Pancreas (tissue), 10 donors: ENCODE measurements around the gene TRPM3. TPM values are rescaled to one million over a fixed set of nuclear protein-coding genes. Genes with fewer than 3 reads are reported as not detected.

Experiments used
- ATAC-seq, 4 donors: fragments of 200-7000 bp; cut with Tn5 transposase; one replicate each; pipeline versions ENCODE4 v1.8.0 to v1.9.1; 2020; ENCODE audit warnings: mild to moderate bottlenecking in 4 of 4, moderate library complexity in 4 of 4
- DNase-seq, 6 donors: peaks; one replicate each; pipeline ENCODE4 v3.0.0-alpha.2; 2020
- FAIRE-seq: peaks from 2 replicates; lab custom pipeline; 2012; peaks lifted over from hg19 to GRCh38; lab: Jason Lieb, UNC
- H3K27ac ChIP-seq, 4 donors: fragments of 200-600 bp; sonication (generic); 1 replicate in 3 of 4; 2 replicates in 1 of 4; pipeline versions ENCODE4 v1.5.0 to v1.8.0; 2020
- H3K27me3 ChIP-seq, 4 donors: fragments of 200-600 bp; one replicate each; pipeline ENCODE4 v1.8.0; 2021
- H3K36me3 ChIP-seq, 3 donors: fragments of 200-600 bp; sonication (generic) in 1 of 3; one replicate each; pipeline versions ENCODE4 v1.5.0 to v1.8.0; 2020 to 2021
- H3K4me1 ChIP-seq, 3 donors: fragments of 200-600 bp; one replicate each; pipeline ENCODE4 v1.8.0; 2021
- H3K4me3 ChIP-seq, 4 donors: fragments of 200-600 bp; sonication (generic) in 2 of 4; one replicate each; pipeline versions ENCODE4 v1.5.0 to v1.8.0; 2020 to 2021
- H3K9me3 ChIP-seq, 4 donors: fragments of 200-600 bp; one replicate each; pipeline ENCODE4 v1.8.0; 2021
- CTCF ChIP-seq, 4 donors: fragments of 200-600 bp; sonication (generic) in 3 of 4; IDR thresholded peaks; one replicate each; pipeline versions ENCODE4 v1.5.0 to v1.8.0; 2021; ENCODE audit warnings: antibody characterized with exemption in 4 of 4
- WGBS, 2 donors: extraction: QIAGEN DNeasy Blood & Tissue Kit; methylation state at CpG; one replicate each; pipeline ENCODE4 v1.1.7; 2013; 5-methylcytosine and 5-hydroxymethylcytosine counted together
- intact Hi-C, 3 donors: fragments of 100-400 bp; cut with DNase I; formaldehyde crosslinking; loops; one replicate each; pipeline versions ENCODE4 v1.11.1 to v1.14.2; 2022
- polyA plus RNA-seq, 2 donors: library from polyadenylated mRNA; stranded (reverse); fragments of 200-250 nt; gene quantifications; one replicate each; pipeline ENCODE4 v1.2.3, GENCODE V29; 2013
- total RNA-seq, 6 donors: library from RNA; stranded (reverse); fragmentation: NEBNext Ultra II Directional in 4 of 6; extraction: Animal tissue kit (Norgen Biotek cat#: 25700) in 4 of 6; gene quantifications; one replicate each; pipeline versions ENCODE4 v1.2.1 to v1.2.4, GENCODE V29; 2021 to 2023
- donor health status: healthy with polysubstance abuse.
- donor health status: DM: no; HTN: no; CAD: no; lungs with moderate emphysema.
- donor health status: DM: no; HTN: no; CAD: no.
- donor health status: control.
- donor health status: control.
- donor health status: Bipolar disorder and iron deficiency.
- donor health status: DM: yes; HTN: yes; CAD: no.
- donor health status: DM: no; HTN: no; CAD: no.
- donor health status: DM: no; HTN: no; CAD: no.
- donor health status: DM: yes; HTN: yes; CAD: no.

The TRPM3 gene
- total and polyA plus RNA-seq, 8 donors = 0.22 to 1.9 (median 0.76) TPM

GRCh38 chr9:71131145-71131544, 9.7 kb upstream of the TRPM3 start:
- 27 to 32% methylated on average over 3 of the region's 3 CpGs for WGBS, 2 donors
- no peak for DNase-seq
- FAIRE-seq = no peak
- intact Hi-C loops = no loop called here
- H3K36me3 ChIP-seq = no peaks in the 10 kb centered on the region
- TF ChIP-seq CTCF (IDR thresholded peaks at IDR 0.05) = no peak
- H3K27me3 ChIP-seq = no peaks in the 10 kb centered on the region
- H3K4me3 ChIP-seq = no peak overlapping the region
- no peaks in the 10 kb centered on the region for H3K4me1 ChIP-seq
- H3K9me3 ChIP-seq = no peaks in the 10 kb centered on the region
- no peak for ATAC-seq
- no peak overlapping the region for H3K27ac ChIP-seq

GRCh38 chr9:71130521-71130920, 9.1 kb upstream of the TRPM3 start:
- Histone ChIP-seq H3K9me3 (no peaks in the 10 kb centered on the region), H3K36me3 (no peaks in the 10 kb centered on the region), H3K4me3 (no peak overlapping the region), H3K27ac (no peak overlapping the region), H3K27me3 (no peaks in the 10 kb centered on the region), H3K4me1 (no peaks in the 10 kb centered on the region)
- DNase-seq (no peak), ATAC-seq (no peak), FAIRE-seq (no peak)
- TF ChIP-seq CTCF (IDR thresholded peaks at IDR 0.05) = no peak
- intact Hi-C loops = no loop called here
- 94 to 96% methylated on average over 4 of the region's 4 CpGs for WGBS, 2 donors

GRCh38 chr9:71128796-71129195, 7.4 kb upstream of the TRPM3 start:
- intact Hi-C loops = no loop called here
- TF ChIP-seq CTCF (IDR thresholded peaks at IDR 0.05) = no peak
- WGBS, 2 donors = 55 to 64% methylated on average over 2 of the region's 2 CpGs

GRCh38 chr9:71127301-71127700, 5.9 kb upstream of the TRPM3 start:
- no peak for DNase-seq
- TF ChIP-seq CTCF (IDR thresholded peaks at IDR 0.05) = no peak
- intact Hi-C loops = no loop called here
- Histone ChIP-seq H3K4me3 (no peak overlapping the region), H3K4me1 (no peaks in the 10 kb centered on the region), H3K27ac (no peak overlapping the region), H3K36me3 (no peaks in the 10 kb centered on the region), H3K27me3 (no peaks in the 10 kb centered on the region), H3K9me3 (no peaks in the 10 kb centered on the region)
- 89 to 96% methylated on average over 2 of the region's 2 CpGs for WGBS, 2 donors
- FAIRE-seq = no peak
- no peak for ATAC-seq

More at GRCh38 chr9:71128796-71129195, 7.4 kb upstream of the TRPM3 start:
- H3K4me3 ChIP-seq = no peak overlapping the region
- ATAC-seq (no peak), FAIRE-seq (no peak), DNase-seq (no peak)
- no peak overlapping the region for H3K27ac ChIP-seq
- no peaks in the 10 kb centered on the region for H3K36me3 ChIP-seq
- no peaks in the 10 kb centered on the region for H3K27me3 ChIP-seq
- H3K4me1 ChIP-seq = no peaks in the 10 kb centered on the region
- no peaks in the 10 kb centered on the region for H3K9me3 ChIP-seq

- FAIRE-seq (no peak), ATAC-seq (no peak), DNase-seq (no peak)
- peaks cover 0 to 6% (median 0%) of the 10 kb centered on the region in 4 donors for H3K27me3 ChIP-seq
- 58 to 63% methylated on average over 6 of the region's 6 CpGs for WGBS, 2 donors
- H3K4me1 ChIP-seq = no peaks in the 10 kb centered on the region
- no peak for TF ChIP-seq CTCF (IDR thresholded peaks at IDR 0.05)
- no peak overlapping the region for H3K4me3 ChIP-seq
- intact Hi-C loops = no loop called here
- no peaks in the 10 kb centered on the region for H3K9me3 ChIP-seq
- no peak overlapping the region for H3K27ac ChIP-seq
- H3K36me3 ChIP-seq = no peaks in the 10 kb centered on the region
Observed at GRCh38 chr9:71122421-71122820, 1.0 kb upstream of the TRPM3 start.
